Endodermal cell (in vitro differentiated cells): ENCODE results near the gene MBOAT7. TPM values are rescaled to one million over a fixed set of nuclear protein-coding genes. Genes with fewer than 3 reads are reported as not detected.

Experiments used
- DNase-seq: peaks from one replicate; pipeline ENCODE4 v3.0.0-alpha.2; 2017
- H3K27ac ChIP-seq: 2 replicates; pipeline ENCODE4 v1.5.1; 2013; ENCODE audit warnings: mild to moderate bottlenecking, low read depth, low read length, moderate library complexity
- H3K27me3 ChIP-seq: 2 replicates; pipeline ENCODE4 v1.6.1; 2013; ENCODE audit warnings: mild to moderate bottlenecking, low read length, moderate library complexity; ENCODE audit not compliant: insufficient read depth, control insufficient read depth, poor library complexity, severe bottlenecking
- H3K36me3 ChIP-seq: 2 replicates; pipeline ENCODE4 v1.7.0; 2013; ENCODE audit warnings: mild to moderate bottlenecking, low read length, moderate library complexity; ENCODE audit not compliant: control insufficient read depth, insufficient read depth
- H3K4me1 ChIP-seq: one replicate; pipeline ENCODE4 v1.7.0; 2013; ENCODE audit warnings: low read length; ENCODE audit not compliant: control insufficient read depth, insufficient read depth
- H3K4me3 ChIP-seq: 2 replicates; pipeline ENCODE4 v1.5.1; 2013; ENCODE audit warnings: mild to moderate bottlenecking, low read length, moderate library complexity
- H3K9ac ChIP-seq: 2 replicates; pipeline ENCODE4 v1.6.1; 2013; ENCODE audit warnings: mild to moderate bottlenecking, low read length, moderate library complexity; ENCODE audit not compliant: poor library complexity, severe bottlenecking; ENCODE audit errors: extremely low read depth
- H3K9me3 ChIP-seq: 2 replicates; pipeline ENCODE4 v1.6.1; 2013; ENCODE audit warnings: mild to moderate bottlenecking, low read length, moderate library complexity; ENCODE audit not compliant: control insufficient read depth
- H3K27ac Mint-ChIP-seq: 2 replicates; pipeline ENCODE4 v1.8.0; 2020; ENCODE audit warnings: mixed read lengths
- H3K27me3 Mint-ChIP-seq: 2 replicates; pipeline ENCODE4 v1.8.0; 2021; ENCODE audit warnings: mild to moderate bottlenecking, mixed read lengths; ENCODE audit not compliant: insufficient read depth
- H3K36me3 Mint-ChIP-seq: 2 replicates; pipeline ENCODE4 v1.8.0; 2020; ENCODE audit warnings: low read depth, mixed read lengths
- H3K4me1 Mint-ChIP-seq: 2 replicates; pipeline ENCODE4 v1.8.0; 2020; ENCODE audit warnings: mixed read lengths
- H3K4me3 Mint-ChIP-seq: 2 replicates; pipeline ENCODE4 v1.8.0; 2020; ENCODE audit warnings: mild to moderate bottlenecking, moderate library complexity, mixed read lengths
- H3K9me3 Mint-ChIP-seq: 2 replicates; pipeline ENCODE4 v1.8.0; 2020; ENCODE audit warnings: mild to moderate bottlenecking, mixed read lengths
- CTCF ChIP-seq: fragments of 200-600 bp; sonication (generic); conservative IDR thresholded peaks from 2 replicates; pipeline ENCODE4 v1.5.0; 2021; ENCODE audit warnings: antibody characterized with exemption, mild to moderate bottlenecking
- WGBS, 2 experiments: methylation state at CpG; one replicate each; pipeline versions ENCODE4 v1.1.5 to v1.1.7; 2013; ENCODE audit warnings: missing lambda C conversion rate in 2 of 2, mixed read lengths in 1 of 2; ENCODE audit not compliant: insufficient coverage in 1 of 2, insufficient read length in 1 of 2; 5-methylcytosine and 5-hydroxymethylcytosine counted together
- total RNA-seq, 2 donors: library from RNA; stranded (reverse); fragmentation: NEBNext Ultra II Directional in 1 of 2; extraction: Animal tissue kit (Norgen Biotek cat#: 25700) in 1 of 2; gene quantifications; 2 replicates in 1 of 2; 3 replicates in 1 of 2; pipeline ENCODE4 v1.2.1, GENCODE V29; 2021

The MBOAT7 gene
- total RNA-seq, 2 donors from 2014 or later: 126 to 131 TPM

- Mint-ChIP-seq H3K4me1 (no peaks in the 10 kb centered on the region), H3K9me3 (no peaks in the 10 kb centered on the region), H3K27me3 (no peaks in the 10 kb centered on the region), H3K27ac (no peak overlapping the region), H3K4me3 (no peak overlapping the region), H3K36me3 (peaks cover 65% of the 10 kb centered on the region)
- Histone ChIP-seq H3K4me1 (no peaks in the 10 kb centered on the region), H3K9ac (no peak overlapping the region), H3K36me3 (peaks cover 53% of the 10 kb centered on the region), H3K4me3 (no peak overlapping the region), H3K9me3 (no peaks in the 10 kb centered on the region), H3K27me3 (no peaks in the 10 kb centered on the region), H3K27ac (no peak overlapping the region)
- no peak for TF ChIP-seq CTCF
- DNase-seq: no peak
- 93% methylated on average over 24 to 44 of the region's 44 CpGs for WGBS, 2 experiments
These were observed 61.5 kb downstream of the MBOAT7 start for GRCh38 chr19:54127688-54128440.

- no peaks in the 10 kb centered on the region for H3K4me1 Mint-ChIP-seq
- WGBS, 2 experiments: 97 to 100% methylated on average over 5 to 9 of the region's 9 CpGs
- Histone ChIP-seq H3K9me3 (no peaks in the 10 kb centered on the region), H3K9ac (no peak overlapping the region), H3K36me3 (peaks cover 51% of the 10 kb centered on the region), H3K27ac (no peak overlapping the region), H3K27me3 (no peaks in the 10 kb centered on the region), H3K4me1 (no peaks in the 10 kb centered on the region), H3K4me3 (no peak overlapping the region)
- H3K27ac Mint-ChIP-seq: no peak overlapping the region
- H3K4me3 Mint-ChIP-seq: no peak overlapping the region
- peaks cover 65% of the 10 kb centered on the region for H3K36me3 Mint-ChIP-seq
- no peak for DNase-seq
- no peak for TF ChIP-seq CTCF
- no peaks in the 10 kb centered on the region for H3K27me3 Mint-ChIP-seq
- no peaks in the 10 kb centered on the region for H3K9me3 Mint-ChIP-seq
These were observed 63.7 kb downstream of the MBOAT7 start for GRCh38 chr19:54125713-54126112.

GRCh38 chr19:54124393-54124792 lies 65.0 kb downstream of the MBOAT7 start:
- peaks cover 72% of the 10 kb centered on the region for H3K36me3 Mint-ChIP-seq
- H3K27me3 ChIP-seq: no peaks in the 10 kb centered on the region
- WGBS, 2 experiments: 90 to 91% methylated on average over 8 to 19 of the region's 19 CpGs
- no peaks in the 10 kb centered on the region for H3K27me3 Mint-ChIP-seq
- H3K9me3 Mint-ChIP-seq: no peaks in the 10 kb centered on the region
- DNase-seq: no peak
- no peaks in the 10 kb centered on the region for H3K9me3 ChIP-seq
- no peaks in the 10 kb centered on the region for H3K4me1 Mint-ChIP-seq
- H3K27ac Mint-ChIP-seq: no peak overlapping the region
- H3K4me3 ChIP-seq: no peak overlapping the region
- no peak for TF ChIP-seq CTCF
- H3K4me3 Mint-ChIP-seq: no peak overlapping the region
- H3K27ac ChIP-seq: no peak overlapping the region
- H3K4me1 ChIP-seq: no peaks in the 10 kb centered on the region
- peaks cover 61% of the 10 kb centered on the region for H3K36me3 ChIP-seq
- H3K9ac ChIP-seq: no peak overlapping the region
